H9 (cell line): Measurements from ENCODE around the gene LRP3. TPM values are rescaled to one million over a fixed set of nuclear protein-coding genes. Genes with fewer than 3 reads are reported as not detected.

ENCODE experiments used
- DNase-seq: peaks from one replicate; pipeline ENCODE4 v3.0.0-alpha.2; 2017
- H2AFZ ChIP-seq: one replicate; pipeline ENCODE4 v1.6.1; 2013; ENCODE audit warnings: mild to moderate bottlenecking, low read length, control low read depth, moderate library complexity
- H2AK5ac ChIP-seq: 2 replicates; pipeline ENCODE4 v1.6.1; 2013; ENCODE audit warnings: low read length, control low read depth, mixed read lengths; ENCODE audit not compliant: insufficient read length
- H2BK120ac ChIP-seq: one replicate; pipeline ENCODE4 v1.6.1; 2013; ENCODE audit warnings: low read depth, mild to moderate bottlenecking, low read length, control low read depth, inconsistent platforms; ENCODE audit not compliant: poor library complexity, severe bottlenecking
- H2BK12ac ChIP-seq: 2 replicates; pipeline ENCODE4 v1.6.1; 2013; ENCODE audit warnings: low read length, control low read depth, mixed read lengths, low read depth; ENCODE audit not compliant: insufficient read length
- H2BK15ac ChIP-seq: 2 replicates; pipeline ENCODE4 v1.6.1; 2013; ENCODE audit warnings: low read depth, low read length, control low read depth
- H2BK20ac ChIP-seq: one replicate; pipeline ENCODE4 v1.6.1; 2013; ENCODE audit warnings: low read depth, mild to moderate bottlenecking, low read length, control low read depth, inconsistent platforms; ENCODE audit not compliant: poor library complexity, severe bottlenecking
- H2BK5ac ChIP-seq: 2 replicates; pipeline ENCODE4 v1.6.1; 2013; ENCODE audit warnings: low read length, control low read depth, mixed read lengths; ENCODE audit not compliant: insufficient read length
- H3K14ac ChIP-seq: 2 replicates; pipeline ENCODE4 v1.6.1; 2013; ENCODE audit warnings: low read length, control low read depth; ENCODE audit not compliant: insufficient read depth
- H3K18ac ChIP-seq: 2 replicates; pipeline ENCODE4 v1.6.1; 2013; ENCODE audit warnings: low read depth, mild to moderate bottlenecking, mixed read lengths, low read length, control low read depth; ENCODE audit not compliant: insufficient read length
- H3K23ac ChIP-seq: 2 replicates; pipeline ENCODE4 v1.6.1; 2013; ENCODE audit warnings: low read length, control low read depth, mixed read lengths, low read depth; ENCODE audit not compliant: insufficient read length
- H3K23me2 ChIP-seq: 2 replicates; pipeline ENCODE4 v1.6.1; 2013; ENCODE audit warnings: low read depth, mild to moderate bottlenecking, mixed read lengths, low read length, control low read depth; ENCODE audit not compliant: insufficient read length, poor library complexity, severe bottlenecking
- H3K27ac ChIP-seq: 2 replicates; pipeline ENCODE4 v1.5.1; 2013; ENCODE audit warnings: low read length, control low read depth, mixed read lengths, low read depth; ENCODE audit not compliant: insufficient read length
- H3K27me3 ChIP-seq: 2 replicates; pipeline ENCODE4 v1.6.1; 2013; ENCODE audit warnings: low read length, control low read depth, inconsistent platforms; ENCODE audit not compliant: insufficient read depth
- H3K4ac ChIP-seq: 2 replicates; pipeline ENCODE4 v1.6.1; 2013; ENCODE audit warnings: low read depth, mild to moderate bottlenecking, control low read depth, inconsistent platforms, low read length, moderate library complexity
- H3K4me1 ChIP-seq: 2 replicates; pipeline ENCODE4 v1.6.1; 2013; ENCODE audit warnings: low read length, control low read depth, inconsistent platforms; ENCODE audit not compliant: insufficient read depth
- H3K4me2 ChIP-seq: 2 replicates; pipeline ENCODE4 v1.6.1; 2013; ENCODE audit warnings: low read length, control low read depth, mixed read lengths; ENCODE audit not compliant: insufficient read length, insufficient read depth
- H3K56ac ChIP-seq: 2 replicates; pipeline ENCODE4 v1.6.1; 2013; ENCODE audit warnings: low read depth, mild to moderate bottlenecking, mixed read lengths, low read length, control low read depth; ENCODE audit not compliant: insufficient read length
- H3K79me1 ChIP-seq: 2 replicates; pipeline ENCODE4 v1.6.1; 2013; ENCODE audit warnings: low read depth, mild to moderate bottlenecking, moderate library complexity, low read length, control low read depth, inconsistent platforms; ENCODE audit not compliant: insufficient read depth, poor library complexity, severe bottlenecking
- H3K79me2 ChIP-seq: 2 replicates; pipeline ENCODE4 v1.6.1; 2013; ENCODE audit warnings: low read length, control low read depth, inconsistent platforms; ENCODE audit not compliant: insufficient read depth
- H3K9ac ChIP-seq: 2 replicates; pipeline ENCODE4 v1.6.1; 2013; ENCODE audit warnings: low read length, control low read depth, mixed read lengths; ENCODE audit not compliant: insufficient read length; ENCODE audit errors: extremely low read depth
- H3K9me3 ChIP-seq: one replicate; pipeline ENCODE4 v1.6.1; 2013; ENCODE audit warnings: low read depth, low read length, inconsistent platforms; ENCODE audit not compliant: control insufficient read depth
- H3T11ph ChIP-seq: one replicate; pipeline ENCODE4 v1.6.1; 2013; ENCODE audit warnings: mild to moderate bottlenecking, low read length, control low read depth, inconsistent platforms
- H4K20me1 ChIP-seq: one replicate; pipeline ENCODE4 v1.6.1; 2013; ENCODE audit not compliant: control insufficient read depth, insufficient read length, insufficient read depth
- H4K5ac ChIP-seq: 2 replicates; pipeline ENCODE4 v1.6.1; 2013; ENCODE audit warnings: low read depth, mild to moderate bottlenecking, mixed read lengths, low read length, control low read depth; ENCODE audit not compliant: insufficient read length
- H4K8ac ChIP-seq: replicated peaks from 2 replicates; pipeline ENCODE4 v1.6.1; 2013; ENCODE audit warnings: low read length, control low read depth, mixed read lengths, low read depth; ENCODE audit not compliant: insufficient read length
- H4K91ac ChIP-seq: 2 replicates; pipeline ENCODE4 v1.6.1; 2013; ENCODE audit warnings: low read depth, mild to moderate bottlenecking, moderate library complexity, mixed read lengths, low read length, control low read depth; ENCODE audit not compliant: insufficient read length
- H3K27ac Mint-ChIP-seq, 3 experiments: 2 replicates in 2 of 3; 3 replicates in 1 of 3; pipeline ENCODE4 v1.8.0; 2020 to 2021; ENCODE audit warnings: mixed read lengths in 3 of 3, mild to moderate bottlenecking in 1 of 3, moderate library complexity in 1 of 3
- H3K27me3 Mint-ChIP-seq: 2 replicates; pipeline ENCODE4 v1.8.0; 2021; ENCODE audit warnings: low read depth, mild to moderate bottlenecking, moderate library complexity, mixed read lengths
- H3K36me3 Mint-ChIP-seq, 3 experiments: 2 replicates in 2 of 3; 3 replicates in 1 of 3; pipeline ENCODE4 v1.8.0; 2020 to 2021; ENCODE audit warnings: low read depth in 3 of 3, mixed read lengths in 3 of 3; ENCODE audit not compliant: insufficient read depth in 1 of 3
- H3K4me1 Mint-ChIP-seq, 2 experiments: 2 replicates each; pipeline ENCODE4 v1.8.0; 2020; ENCODE audit warnings: mixed read lengths in 2 of 2
- H3K4me3 Mint-ChIP-seq, 2 experiments: 2 replicates in 1 of 2; 3 replicates in 1 of 2; pipeline ENCODE4 v1.8.0; 2020 to 2021; ENCODE audit warnings: mild to moderate bottlenecking in 2 of 2, mixed read lengths in 2 of 2, moderate library complexity in 1 of 2
- H3K9me3 Mint-ChIP-seq, 2 experiments: 2 replicates in 1 of 2; 3 replicates in 1 of 2; pipeline ENCODE4 v1.8.0; 2020; ENCODE audit warnings: mild to moderate bottlenecking in 2 of 2, mixed read lengths in 2 of 2, moderate library complexity in 1 of 2
- CTCF ChIP-seq: fragments of 200-600 bp; sonication (generic); conservative IDR thresholded peaks from 3 replicates; pipeline ENCODE4 v1.8.0; 2021; ENCODE audit warnings: antibody characterized with exemption, mild to moderate bottlenecking
- WGBS: extraction: QIAGEN DNeasy Blood & Tissue Kit; methylation state at CpG from one replicate; pipeline ENCODE4 v1.1.7; 2013; ENCODE audit warnings: missing lambda C conversion rate, low lambda C conversion rate, mixed read lengths; ENCODE audit not compliant: insufficient read length; ENCODE audit errors: extremely low coverage; 5-methylcytosine and 5-hydroxymethylcytosine counted together
- total RNA-seq: library from RNA; stranded (reverse); gene quantifications from 2 replicates; pipeline ENCODE4 v1.2.1, GENCODE V29; 2021

LRP3 gene
- total RNA-seq, 1 experiment from 2014 or later, result 29.2 TPM

DNA sequence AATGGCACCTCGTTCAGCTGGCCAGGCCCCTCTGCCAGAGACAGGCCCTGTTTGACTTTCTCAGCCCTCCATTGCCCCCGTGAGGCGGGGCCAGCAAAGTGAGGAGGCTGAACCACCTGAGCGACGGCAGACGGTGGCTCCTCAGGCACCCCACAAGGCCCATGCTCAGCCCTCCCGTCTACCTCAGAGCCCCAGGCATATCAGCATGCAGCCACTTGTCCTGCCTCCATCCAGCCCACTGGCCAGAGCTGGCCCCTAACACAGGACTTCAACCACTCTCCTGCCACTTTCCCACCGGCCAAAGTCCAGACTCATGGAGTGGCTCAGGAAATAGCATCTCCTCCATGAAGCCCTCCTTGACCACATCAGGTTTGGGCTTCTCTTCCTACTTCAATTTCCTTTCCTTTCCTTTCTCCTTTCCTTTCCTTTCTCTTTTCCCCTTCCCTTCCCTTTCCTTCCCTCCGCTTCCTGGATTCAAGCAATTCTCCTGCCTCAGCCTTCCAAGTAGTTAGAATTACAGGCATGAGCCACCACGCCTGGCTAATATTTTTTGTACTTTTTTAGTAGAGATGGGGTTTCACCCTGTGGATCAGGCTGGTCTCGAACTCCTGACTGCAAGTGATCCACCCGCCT is 22.2 kb downstream of the LRP3 start:
- peak; percentile 43; the same call in 2 of the 3 replicates for TF ChIP-seq CTCF
- H4K8ac ChIP-seq, result no peak overlapping the region
- H3K9me3 ChIP-seq, result no peaks in the 10 kb centered on the region
- no peak overlapping the region for H2AFZ ChIP-seq
- no peak overlapping the region for H4K91ac ChIP-seq
- no peak overlapping the region for H3K4me2 ChIP-seq
- no peaks in the 10 kb centered on the region for H3K4me1 ChIP-seq
- H3K23me2 ChIP-seq, result no peaks in the 10 kb centered on the region
- no peak overlapping the region for H3K18ac ChIP-seq
- H2BK15ac ChIP-seq, result no peak overlapping the region
- Mint-ChIP-seq H3K4me3 (no peak overlapping the region; a peak in 1 of 5 replicates), H3K4me1 (peaks cover 9 to 17% of the 10 kb centered on the region in 2 experiments), H3K27me3 (peaks cover 8% of the 10 kb centered on the region), H3K9me3 (no peaks in the 10 kb centered on the region), H3K27ac (peak overlapping the region in 1 of 3 experiments; percentile 34; a peak in 2 of 7 replicates), H3K36me3 (no peaks in the 10 kb centered on the region)
- WGBS, result no CpG with 5 or more reads among the region's 12 CpGs
- no peak overlapping the region for H3K27ac ChIP-seq
- H3K79me2 ChIP-seq, result no peaks in the 10 kb centered on the region
- no peak overlapping the region for H3K9ac ChIP-seq
- H2BK120ac ChIP-seq, result no peak overlapping the region
- no peak overlapping the region for H3K56ac ChIP-seq
- DNase-seq, result peak; percentile 60
- H4K20me1 ChIP-seq, result no peaks in the 10 kb centered on the region
- H2AK5ac ChIP-seq, result no peak overlapping the region
- H2BK20ac ChIP-seq, result no peak overlapping the region
- no peaks in the 10 kb centered on the region for H3K27me3 ChIP-seq
- no peak overlapping the region for H3T11ph ChIP-seq
- no peak overlapping the region for H3K14ac ChIP-seq
- H2BK12ac ChIP-seq, result no peak overlapping the region
- no peak overlapping the region for H3K4ac ChIP-seq
- no peaks in the 10 kb centered on the region for H3K79me1 ChIP-seq
- H4K5ac ChIP-seq, result no peak overlapping the region
- no peak overlapping the region for H2BK5ac ChIP-seq
- no peak overlapping the region for H3K23ac ChIP-seq
